ENCODE results near the gene HOXC13.
A peak's percentile ranks its signal among the peaks of the same experiment; 100 is the strongest.

Gene HOXC13

GRCh38 chr12:53982648-53983567, 44.3 kb downstream of the HOXC13 start:
- no peak for DNase-seq

- no peak for DNase-seq
Observed at GRCh38 chr12:53983568-53983949, 44.9 kb downstream of the HOXC13 start.

DNA sequence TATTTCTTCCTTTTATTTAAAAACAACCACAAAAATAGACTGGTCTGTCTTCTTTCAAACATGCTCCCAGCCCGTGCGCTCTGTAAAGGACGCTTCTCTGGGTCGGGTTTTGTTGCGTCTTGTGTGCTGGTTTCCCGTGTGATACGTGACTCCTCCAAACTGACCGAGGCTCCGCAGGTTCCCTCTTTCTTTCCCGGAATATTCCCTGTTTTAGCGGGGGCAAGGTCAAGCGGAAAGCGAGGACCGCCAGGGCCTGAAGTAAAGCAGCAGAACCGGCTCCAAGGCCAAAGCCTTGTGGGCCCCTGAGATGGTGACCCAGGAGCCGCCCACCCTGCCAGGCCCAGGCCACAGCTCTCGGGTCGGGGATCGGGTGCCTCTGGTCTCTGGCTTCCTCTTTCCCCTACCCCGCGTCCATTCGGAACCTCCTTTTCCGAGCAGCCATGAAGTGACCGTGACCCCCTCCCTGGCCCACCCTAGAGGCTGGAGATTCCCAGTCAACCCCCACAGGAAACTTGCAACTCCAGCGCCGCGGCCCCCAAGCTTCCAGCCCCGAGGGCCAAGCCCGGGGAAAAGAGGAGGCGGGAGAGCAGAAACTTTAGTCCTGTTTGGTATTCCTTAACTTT, 45.4 kb downstream of the HOXC13 start:
- no peak for DNase-seq

DNA sequence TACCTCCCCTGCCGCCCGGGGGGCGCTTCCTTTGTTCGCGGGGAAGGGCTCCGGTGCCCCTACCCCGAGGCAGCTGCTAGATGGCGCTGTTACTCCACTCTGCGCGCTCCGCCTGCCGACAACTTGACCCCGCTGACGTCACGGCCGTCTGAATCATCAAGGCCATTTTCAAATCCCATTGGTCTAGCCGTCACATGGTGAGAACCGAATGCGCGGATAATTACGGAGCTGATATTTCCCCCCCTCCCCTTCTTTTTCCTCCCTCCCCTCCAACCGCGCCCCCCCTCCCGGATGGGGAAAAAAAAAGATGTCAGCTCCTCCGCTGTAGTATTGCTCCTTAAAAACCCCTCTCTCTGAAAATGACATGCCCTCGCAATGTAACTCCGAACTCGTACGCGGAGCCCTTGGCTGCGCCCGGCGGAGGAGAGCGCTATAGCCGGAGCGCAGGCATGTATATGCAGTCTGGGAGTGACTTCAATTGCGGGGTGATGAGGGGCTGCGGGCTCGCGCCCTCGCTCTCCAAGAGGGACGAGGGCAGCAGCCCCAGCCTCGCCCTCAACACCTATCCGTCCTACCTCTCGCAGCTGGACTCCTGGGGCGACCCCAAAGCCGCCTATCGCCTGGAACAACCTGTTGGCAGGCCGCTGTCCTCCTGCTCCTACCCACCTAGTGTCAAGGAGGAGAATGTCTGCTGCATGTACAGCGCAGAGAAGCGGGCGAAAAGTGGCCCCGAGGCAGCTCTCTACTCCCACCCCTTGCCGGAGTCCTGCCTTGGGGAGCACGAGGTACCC, 46.5 kb downstream of the HOXC13 start, which contains the start of gene HOXC10:
HOXC10 (plus strand) TSS at position 246 of the 791 bp plus-strand sequence; CDS start at position 360, 114 bp downstream.
- DNase-seq: peak; percentile 91

- no peak for DNase-seq
Observed at GRCh38 chr12:53985692-53985993, 47.0 kb downstream of the HOXC13 start.

DNA sequence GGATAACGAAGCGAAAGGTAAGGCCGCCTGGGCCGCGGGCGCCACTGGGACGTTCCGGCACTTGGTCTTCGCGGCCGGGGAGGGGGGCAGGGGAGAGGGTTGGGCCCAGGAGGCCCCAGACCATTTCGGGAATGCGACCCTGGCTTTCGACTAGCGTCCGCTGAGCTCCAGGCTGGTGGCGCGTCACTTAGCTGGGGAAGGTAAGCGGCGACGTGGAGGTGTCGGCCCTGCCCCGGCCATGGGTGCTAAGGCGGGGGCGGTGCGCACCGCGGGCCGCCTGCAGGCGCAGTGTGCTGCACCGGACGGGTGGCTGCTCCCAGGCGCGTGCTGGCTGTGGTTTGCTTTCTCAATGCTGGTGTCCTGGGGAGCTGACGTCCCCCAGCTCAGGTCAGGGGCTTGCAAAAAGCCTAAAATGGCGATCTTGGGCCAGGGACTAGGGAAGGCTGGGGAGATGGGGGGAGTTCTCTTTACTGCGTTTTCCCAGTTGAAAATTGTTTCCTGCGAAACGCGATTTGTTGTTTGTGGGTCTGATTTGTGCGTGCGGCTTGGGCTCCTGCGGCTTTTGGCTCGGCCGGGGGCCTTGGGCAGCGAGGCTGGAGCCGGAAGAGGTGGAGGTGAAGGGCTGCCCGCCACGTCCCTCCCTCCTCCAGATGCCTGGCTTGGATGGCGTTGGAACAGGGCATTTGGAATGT, 47.5 kb downstream of the HOXC13 start:
- DNase-seq: no peak

DNA sequence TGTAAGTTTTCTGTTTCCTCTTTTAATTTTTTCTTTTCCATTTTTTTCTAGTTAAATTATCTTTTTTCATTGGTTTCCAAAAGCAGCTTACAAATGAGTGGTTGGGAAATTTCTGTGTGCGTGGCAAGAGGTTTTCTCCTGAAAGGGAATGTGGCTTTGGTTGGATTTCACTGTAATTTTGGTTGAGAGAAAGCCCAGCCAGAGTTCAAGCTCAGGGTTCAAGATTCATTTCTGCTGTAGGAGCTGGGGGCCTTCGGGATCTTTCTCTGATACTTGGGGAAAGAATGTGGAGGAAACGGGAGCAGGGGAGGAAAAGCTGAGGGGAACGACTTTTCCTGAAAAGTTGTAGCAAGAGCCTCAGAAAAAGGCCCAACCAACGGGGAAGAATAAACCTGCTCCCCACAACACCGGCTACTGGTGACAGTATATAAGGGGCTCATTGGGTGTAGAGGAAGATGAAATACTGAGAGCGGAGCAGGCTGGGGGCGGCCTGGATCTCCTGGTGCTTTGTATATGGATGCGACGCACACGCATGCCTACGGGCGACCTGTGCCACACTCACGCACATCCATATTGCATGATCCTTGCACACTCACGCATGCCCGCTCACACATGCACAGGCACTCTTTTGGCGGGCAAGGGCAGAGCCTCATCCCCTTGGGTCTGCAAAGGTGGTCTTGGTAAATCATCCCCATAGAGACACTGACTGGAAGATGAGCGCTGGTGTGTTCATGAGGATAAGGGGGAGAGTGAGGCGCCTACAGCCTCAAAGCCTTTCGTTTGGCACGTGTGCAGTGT, 48.3 kb downstream of the HOXC13 start:
- DNase-seq: no peak

DNA sequence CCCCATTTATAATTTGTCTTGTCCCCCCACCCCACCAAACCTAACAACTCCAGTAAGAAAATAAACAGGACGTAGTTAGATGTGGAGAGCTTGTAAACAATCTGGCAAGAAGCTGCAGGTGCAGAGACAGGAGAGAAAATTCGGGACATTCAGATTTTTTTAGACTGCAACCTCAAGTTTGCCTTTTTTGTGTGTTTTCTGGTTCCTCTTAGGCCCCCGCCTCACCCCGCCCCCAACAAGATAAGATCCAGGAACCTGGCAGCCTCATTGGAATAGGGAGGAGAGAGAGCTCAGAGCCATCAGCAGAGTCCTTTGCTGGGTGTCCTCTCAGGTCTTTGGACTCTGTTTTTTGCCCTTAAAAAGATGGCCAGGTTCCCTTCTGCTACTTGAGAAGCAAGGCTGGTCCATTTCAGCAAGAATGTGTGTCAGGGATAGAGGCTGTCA, 49.2 kb downstream of the HOXC13 start:
- DNase-seq: no peak

DNA sequence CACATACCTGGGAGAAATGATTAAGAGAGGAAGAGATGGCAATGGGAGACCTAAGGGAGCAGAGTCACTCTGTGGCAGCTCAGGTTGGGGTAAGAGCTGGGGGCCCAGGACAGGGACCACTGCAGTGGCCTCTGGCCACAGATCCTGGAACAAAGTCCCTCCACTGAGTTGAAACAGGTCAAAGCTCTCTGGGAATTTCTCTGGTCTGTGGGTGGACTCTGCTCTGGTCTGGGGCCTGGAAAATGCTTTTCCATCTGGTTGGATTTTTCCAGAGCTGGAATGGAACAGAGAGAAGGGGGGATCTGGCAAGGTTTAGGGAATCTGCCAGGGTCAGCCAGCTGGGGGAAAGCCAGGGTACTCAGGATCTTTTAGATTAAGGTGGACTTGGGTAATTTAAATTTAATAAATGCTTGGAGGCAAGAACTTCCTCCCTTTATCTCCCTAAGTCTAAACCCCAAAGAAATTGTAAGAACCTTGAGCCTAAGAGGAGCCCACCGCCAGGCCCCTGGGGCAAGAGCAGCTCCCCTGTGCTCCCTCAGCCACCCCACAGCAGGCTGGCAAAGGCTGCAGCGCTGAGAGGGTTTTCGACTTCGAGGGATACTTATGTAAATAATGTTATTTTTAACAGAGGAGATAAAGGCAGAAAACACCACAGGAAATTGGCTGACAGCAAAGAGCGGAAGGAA, 50.1 kb downstream of the HOXC13 start:
- no peak for DNase-seq

GRCh38 chr12:53989227-53990113, 50.8 kb downstream of the HOXC13 start:
- no peak for DNase-seq

GRCh38 chr12:53990311-53991076, 51.9 kb downstream of the HOXC13 start:
- no peak for DNase-seq

- DNase-seq: no peak
Observed at GRCh38 chr12:53991077-53991460, 52.4 kb downstream of the HOXC13 start.

DNA sequence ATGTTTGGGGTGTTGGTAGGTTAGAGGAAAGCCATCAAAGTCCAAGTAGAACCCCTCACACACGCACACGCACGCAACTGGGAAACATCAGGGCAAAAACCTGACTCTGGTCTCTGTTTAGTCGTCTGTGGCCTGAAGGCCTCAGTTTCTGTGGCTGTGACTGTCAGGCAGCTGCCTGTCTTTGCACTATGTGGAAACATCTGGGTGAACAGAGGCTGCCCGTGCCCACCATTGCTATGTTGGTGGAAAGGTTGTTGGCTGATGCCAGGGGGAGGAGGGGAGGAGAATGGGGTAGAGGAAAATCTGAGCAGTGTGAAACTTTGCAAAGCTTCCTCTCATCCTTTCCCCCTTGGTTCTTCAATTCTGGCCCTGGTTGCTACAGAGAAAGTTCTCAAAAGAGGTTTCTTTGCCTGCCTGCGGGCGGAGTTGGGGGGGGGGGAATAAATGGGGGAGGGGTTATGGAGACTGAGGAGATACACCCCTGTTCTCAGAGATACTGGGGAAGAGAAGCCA, 53.8 kb downstream of the HOXC13 start:
- DNase-seq: no peak

- DNase-seq: no peak
Observed at GRCh38 chr12:53993162-53994008, 54.8 kb downstream of the HOXC13 start.

DNA sequence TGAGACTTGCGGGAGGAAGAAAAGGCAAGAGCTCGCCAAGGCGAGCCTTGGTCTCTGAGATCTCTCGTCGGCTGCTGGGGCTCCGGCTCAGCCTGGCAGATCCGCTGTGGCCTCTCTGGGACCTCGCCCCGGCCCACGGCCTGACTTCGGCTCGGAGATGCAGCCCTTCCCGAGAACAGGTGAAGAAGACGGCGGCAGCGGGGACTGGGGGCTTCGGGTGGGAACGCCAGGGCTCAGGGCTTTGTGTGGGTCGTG, 55.3 kb downstream of the HOXC13 start:
- no peak for DNase-seq

GRCh38 chr12:53994264-53995001, 55.8 kb downstream of the HOXC13 start:
- no peak for DNase-seq

DNA sequence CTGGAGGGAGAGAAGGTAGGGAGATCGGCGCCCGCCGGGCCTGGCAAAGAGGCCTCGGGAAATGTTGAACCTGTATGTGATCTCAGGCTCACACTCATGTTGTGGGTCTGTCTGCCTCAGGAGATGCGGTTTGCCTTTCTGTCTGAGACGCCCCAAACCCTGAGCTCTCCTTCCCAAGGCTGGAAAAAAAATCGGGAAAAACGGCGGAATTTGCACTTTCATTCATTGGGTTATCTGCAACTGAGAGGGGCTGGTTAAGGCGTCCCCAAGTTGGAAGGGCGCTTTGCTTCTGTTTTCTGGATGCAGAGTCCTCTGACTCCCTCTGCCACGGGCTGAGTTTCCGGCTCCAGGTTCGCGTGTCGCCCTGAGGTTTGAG, 56.4 kb downstream of the HOXC13 start:
- no peak for DNase-seq
